Right lung (tissue), 5 donors: ENCODE measurements around the gene RGS6. TPM values are rescaled to one million over a fixed set of nuclear protein-coding genes. Genes with fewer than 3 reads are reported as not detected.

ENCODE experiments used
- DNase-seq, 2 donors: peaks; one replicate each; pipeline ENCODE4 v3.0.0-alpha.2; 2013
- polyA plus RNA-seq, 5 donors: library from polyadenylated mRNA; unstranded; fragments of 120-200 nt; gene quantifications; one replicate each; pipeline versions ENCODE4 v1.2.1 to v1.2.3, GENCODE V29; 2013; ENCODE audit warnings: inconsistent platforms in 1 of 5, low replicate concordance in 1 of 5; ENCODE audit not compliant: insufficient read length in 5 of 5, insufficient read depth in 1 of 5

RGS6 gene
- polyA plus RNA-seq, 5 donors, result 2.8 to 3.1 (median 2.9) TPM

DNA sequence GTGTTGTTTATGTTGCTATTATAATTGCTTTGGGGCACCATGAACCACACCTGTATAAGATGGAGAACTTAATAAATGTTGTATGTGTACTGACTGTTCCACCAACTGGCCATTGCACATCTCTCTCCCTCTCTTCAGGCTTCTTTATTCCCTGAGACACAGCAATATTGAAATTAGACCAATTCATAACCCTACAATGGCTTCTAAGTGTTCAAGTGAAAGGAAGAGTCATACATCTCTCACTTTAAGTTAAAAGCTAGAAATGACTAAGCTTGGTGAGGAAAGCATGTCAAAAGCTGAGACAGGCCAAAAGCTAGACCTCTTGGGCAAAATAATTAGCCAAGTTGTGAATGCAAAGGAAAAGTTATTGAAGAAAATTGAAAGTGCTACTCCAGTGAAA, 373.3 kb downstream of the RGS6 start:
- no peak for DNase-seq

DNA sequence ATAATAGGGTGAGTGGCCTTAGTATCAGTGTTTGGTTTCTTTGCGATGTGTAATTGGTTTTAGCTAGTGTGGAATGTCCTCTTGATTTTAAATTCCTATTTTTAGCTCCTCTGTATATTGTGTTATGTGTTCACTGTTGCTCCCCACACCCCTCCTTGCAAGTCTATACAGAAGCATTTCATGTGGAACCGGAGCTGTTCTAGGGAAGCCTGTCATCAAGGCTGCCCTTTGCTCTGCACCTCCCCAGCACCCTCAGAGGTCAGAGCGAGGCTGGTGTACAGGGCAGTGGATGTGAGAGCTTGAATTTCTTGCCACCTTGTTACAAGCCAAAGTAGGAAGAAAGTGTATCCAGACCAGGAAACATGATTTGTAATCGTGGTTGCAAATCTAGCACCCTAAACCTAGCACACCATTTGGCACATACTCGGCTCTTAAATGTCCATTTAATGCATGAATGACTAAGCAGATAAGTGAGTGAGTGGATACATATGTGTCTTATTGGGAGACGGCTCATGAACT, 376.8 kb downstream of the RGS6 start:
- DNase-seq, result peak in 1 of 2 donors; percentile 23

DNA sequence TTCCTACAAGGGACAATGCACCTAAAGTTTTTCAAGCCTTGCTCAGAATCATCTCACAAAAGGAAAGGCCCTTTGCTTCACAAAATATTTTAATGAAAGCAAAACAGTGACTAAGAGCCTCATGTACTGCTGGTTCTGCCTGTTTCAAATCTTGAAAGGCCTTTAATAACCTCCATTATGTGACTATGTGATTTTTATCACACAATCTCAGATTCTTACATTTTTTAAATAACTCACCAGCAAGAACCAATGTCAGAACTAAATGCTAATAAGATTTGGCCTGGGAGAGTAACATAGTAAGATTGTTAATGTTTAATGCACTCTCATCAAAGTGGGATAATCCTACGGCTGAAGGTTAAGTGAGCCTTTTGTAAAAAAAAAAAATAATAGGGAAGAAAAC, 378.9 kb downstream of the RGS6 start:
- no peak for DNase-seq

DNA sequence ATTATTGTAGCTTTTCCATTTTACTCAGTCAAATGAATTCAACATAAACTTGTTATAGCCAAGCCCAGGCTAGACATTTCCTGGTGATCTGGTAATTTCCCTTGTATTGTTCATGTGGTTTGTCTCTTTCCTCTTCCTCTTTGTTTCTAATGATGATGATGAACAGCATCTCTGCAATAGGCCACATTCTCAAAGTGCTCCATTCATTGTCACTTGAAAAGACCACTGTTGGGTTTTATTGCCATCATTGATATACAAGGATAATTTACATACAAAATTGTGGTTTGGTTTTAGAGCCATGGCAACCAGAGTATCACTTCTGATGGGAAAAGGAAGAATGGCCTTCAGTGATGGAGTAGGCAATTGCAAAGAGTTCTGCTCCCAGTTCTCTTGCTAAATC, 379.3 kb downstream of the RGS6 start:
- no peak for DNase-seq

DNA sequence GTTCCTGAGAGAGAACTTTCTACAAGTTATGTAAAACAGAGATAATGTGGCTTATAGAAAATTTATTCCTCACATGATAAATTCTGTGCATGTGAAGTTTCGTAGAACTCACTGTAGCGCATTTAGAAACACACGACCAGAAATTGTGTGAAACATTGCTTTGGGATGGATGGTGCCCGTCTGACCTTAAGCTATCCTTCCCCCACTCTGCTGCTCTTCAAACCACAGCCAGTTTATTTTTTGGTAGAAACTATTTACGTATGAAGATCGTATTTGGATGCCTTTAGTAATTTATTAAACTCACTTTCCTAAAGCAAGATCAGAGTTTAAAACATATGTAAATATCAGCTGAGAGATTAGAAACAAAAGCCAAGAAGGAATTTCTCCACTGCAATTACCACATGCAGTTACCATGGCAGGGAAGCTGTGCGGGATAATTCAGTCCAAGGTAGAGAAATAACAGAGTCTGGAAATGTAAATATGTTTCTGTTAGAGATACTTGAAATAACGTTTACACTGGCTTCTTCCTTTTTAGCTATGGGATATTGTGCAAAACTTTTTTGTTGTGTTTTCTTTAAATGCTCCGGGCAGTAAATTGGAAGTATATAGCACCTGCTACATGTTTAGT, 382.7 kb downstream of the RGS6 start:
- no peak for DNase-seq

DNA sequence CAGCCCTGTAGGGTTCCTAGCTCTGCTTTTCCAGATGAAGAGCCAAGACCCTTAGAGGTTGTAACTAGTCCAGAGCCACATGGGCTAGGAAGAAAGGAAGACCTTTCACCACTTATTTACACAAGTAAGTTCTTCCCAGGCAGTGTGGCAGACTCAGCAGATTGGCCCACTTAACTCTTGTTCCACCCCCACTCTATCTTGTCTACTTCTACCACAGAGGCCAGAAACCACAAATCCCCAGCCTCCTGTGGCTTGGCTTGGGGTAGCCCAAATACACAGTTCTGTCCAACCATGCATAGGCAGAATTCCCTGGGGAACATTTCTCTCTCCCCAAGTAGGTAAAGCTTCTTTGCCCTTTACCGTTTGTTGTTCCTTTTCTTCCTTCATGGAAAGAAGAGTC, 383.5 kb downstream of the RGS6 start:
- DNase-seq, result no peak

DNA sequence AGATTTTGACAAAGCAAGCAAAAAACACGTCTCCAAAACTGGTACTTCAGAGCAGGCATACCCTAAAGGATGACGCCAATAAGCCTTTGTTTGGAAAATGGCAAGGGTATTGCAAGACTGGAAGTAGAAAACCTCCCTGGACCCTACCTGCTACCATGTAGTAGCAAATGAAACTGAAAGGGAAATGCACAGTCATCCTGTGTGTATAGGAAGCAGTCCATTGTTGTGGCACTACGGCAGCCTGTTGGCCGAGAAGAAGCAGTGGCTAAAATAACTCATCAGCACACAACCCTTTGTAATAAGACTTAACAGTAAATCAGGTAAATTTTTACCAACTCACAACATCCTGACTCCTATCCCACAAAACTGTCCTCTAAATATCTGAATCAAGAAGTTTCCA, 386.4 kb downstream of the RGS6 start:
- no peak for DNase-seq

DNA sequence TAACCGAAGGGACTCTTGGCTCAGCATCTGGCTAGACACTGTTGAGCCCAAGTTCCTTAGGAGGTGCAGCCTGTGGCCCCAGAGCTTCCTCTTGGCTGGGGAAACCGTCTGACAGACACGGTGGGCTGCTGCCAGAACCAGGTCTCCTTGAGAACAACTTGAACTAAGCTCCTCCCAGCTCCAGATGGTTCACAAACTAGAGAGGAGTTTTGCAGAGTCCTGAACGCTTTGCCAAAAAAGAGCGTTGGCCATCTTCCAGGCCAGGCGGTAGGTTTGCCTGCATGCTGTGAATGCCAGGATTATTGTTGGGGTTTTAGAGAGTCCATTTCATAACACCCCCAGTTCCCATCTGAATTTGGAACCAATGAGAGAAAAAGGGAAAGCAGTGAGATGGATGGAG, 399.8 kb downstream of the RGS6 start:
- DNase-seq, result peak; percentile 45 to 47

DNA sequence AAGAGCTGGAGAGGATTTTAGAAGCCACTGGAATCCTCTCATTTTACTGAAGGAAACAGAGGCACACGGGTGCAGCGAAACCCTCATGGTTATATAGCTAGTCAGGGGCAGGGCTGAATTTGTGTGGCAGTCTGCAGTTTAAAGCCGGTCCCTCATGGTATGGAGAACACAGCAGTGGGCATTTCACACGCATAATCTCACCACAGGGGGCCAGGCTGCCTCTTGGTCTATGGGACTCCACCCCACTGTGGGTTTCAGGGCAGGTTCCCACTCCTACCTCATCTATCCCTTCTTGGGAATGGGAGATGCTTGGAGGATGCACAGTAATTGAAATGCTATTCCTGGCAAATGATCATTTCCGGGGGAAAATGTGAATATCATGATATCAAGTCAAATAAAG, 400.6 kb downstream of the RGS6 start:
- no peak for DNase-seq

DNA sequence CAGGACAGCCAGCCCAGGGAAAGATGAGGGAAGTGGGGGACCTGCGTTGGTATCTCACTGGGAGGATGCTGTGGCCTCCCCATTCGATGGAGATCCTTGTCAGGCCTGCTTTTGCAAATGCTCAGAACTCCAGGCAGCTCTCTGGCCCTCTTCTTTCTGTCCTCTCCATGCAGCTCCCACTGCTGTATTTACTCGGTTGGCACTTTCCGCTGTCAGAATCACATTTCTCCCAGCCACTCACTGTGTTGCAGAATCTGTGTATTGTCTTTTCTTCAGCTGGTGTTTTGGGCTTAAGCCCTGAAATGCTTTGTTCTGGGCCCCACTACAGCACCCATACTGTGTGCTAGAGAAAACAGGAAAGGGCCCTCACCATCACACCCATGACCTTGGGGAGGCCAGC, 401.1 kb downstream of the RGS6 start:
- DNase-seq, result peak; percentile 50 to 61

DNA sequence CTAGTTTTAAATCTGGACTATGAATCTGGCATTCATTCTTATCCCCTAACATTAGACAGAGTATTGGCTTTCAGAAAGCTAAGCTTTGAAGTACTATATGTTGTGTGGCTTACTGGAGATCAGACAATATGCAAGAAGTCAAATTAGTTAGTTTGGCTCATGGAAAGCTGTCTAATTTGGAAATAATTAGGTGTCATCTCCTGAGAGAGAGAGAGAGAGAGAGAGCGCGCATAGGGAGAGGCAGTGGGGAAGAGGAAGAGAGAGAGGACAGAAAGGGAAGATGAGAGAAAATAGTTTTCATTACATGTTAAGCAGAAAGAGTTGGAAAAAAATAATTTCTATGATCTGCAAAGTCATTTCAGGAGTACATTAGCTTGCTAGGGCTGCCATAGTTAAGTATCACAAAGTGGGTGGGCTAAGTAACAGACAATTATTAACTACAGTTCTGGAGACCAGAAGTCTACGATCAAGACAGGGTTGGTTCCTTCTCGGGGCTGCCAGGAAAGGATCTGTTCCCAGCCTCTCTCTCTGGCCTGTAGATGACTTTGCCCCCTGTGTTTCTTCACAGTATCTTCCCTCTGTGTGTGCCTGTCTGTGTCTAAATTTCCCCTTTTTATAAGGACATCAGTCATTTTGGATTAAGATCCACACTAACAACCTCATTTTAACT, 404.2 kb downstream of the RGS6 start:
- peak; percentile 68 to 83 for DNase-seq

DNA sequence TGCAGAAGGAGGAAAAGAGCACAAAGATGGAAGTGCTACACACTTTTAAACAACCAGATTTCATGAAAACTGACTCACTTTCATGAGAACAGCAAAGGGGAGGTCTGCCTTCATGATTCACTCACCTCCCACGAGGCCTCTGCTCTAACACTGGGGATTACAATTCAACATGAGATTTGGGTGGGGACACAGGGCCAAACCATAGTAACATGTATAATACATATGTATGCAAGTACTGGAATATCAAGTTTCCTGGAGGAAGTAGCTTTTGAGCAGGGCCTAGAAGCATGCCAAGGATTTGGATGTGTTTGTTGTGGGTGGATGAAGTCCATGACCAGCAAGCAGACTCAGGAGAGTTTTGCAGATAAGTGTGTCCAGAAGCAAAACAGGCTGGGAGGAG, 409.0 kb downstream of the RGS6 start:
- no peak for DNase-seq

DNA sequence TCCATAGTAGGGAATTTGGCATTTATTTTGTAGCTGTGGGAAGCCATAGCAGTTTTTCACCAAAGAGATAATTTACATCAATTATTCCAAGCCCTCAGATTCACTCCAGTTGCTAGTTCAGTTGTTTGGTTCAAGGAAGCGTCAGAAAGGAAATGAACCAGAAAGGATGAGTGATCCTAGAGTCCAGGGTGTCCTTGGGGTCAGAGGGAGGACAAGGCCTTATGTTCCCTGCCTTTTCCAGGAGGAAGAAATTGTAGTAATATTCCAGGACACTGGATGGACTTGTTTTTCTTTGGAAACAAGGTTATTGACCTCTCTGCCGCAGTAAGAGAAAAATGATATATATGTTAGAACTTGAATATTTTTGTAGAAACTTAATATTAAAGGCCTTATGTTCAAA, 409.5 kb downstream of the RGS6 start:
- DNase-seq, result no peak

DNA sequence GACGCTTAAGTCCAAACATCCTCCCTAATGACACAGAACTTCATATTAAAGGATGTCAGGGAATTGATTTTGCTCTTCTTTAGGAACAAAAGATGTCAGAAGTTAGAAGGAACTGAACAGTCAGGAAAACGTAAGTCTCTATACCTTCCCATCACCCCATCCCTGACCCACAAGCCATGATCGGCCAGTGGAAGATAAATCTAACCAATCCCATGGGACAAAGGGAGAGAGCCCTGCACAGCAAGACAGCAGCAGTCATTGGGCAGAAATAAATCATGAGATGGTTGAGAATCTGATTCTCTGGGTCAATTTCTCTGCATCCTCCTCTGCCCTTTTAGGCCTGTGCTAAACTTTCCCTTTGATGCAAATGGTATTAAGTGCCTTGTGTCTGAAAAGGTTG, 414.9 kb downstream of the RGS6 start:
- DNase-seq, result no peak

DNA sequence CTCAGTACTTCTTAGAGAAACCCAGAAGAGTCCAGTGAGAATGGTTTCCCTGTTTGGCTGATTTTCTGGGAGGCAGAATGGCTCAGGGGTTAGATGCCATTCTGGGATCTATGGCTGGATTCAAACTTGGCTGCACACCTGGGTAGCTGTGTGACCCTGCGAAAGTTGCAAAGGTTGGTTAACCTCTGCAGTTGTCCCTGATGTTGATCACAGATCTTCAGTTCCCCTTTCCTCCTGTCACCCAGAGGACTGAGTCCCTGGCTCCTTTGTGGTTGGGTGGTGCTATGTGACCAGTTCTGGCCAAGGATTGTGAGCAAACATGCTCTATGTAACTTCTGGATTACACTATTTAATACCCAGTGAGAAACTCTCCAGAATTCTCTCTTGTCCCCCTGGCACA, 418.0 kb downstream of the RGS6 start:
- DNase-seq, result no peak

DNA sequence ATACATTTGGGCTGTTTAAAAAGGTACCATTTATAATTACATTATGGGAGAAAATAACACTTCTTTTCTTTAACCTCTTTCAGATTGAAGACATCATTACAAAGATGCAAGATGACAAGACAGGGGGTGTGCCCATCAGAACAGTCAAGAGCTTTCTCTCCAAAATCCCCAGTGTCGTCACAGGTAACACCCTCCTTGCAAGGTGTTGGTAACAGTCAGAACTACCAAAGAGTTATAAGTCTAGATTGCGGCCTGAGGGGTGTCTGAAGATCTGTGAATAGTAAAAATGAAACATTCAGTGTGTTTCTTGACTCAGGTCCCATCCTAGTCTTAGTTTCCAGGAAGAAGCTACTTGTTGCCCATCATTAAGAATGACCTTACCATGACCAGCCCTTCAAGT, 419.8 kb downstream of the RGS6 start:
- no peak for DNase-seq

DNA sequence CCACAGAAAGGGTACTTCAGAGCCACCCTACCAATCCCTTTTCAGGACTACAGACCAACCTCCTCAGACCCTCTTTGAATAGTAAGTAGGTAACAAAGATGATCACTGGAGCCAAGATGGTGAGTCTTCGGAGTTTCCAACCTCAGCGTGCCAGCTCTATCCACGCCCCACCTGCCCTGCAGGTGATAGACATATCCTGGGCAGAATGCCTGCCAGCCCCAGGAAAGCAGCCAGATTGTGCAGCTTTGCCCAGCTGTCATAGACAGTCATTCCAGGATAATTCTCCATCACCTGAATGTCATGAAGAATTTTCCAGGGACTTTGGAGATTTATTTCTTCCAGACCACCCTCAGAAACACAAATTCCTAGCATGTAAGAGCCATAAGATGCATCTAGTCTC, 434.4 kb downstream of the RGS6 start:
- DNase-seq, result no peak

DNA sequence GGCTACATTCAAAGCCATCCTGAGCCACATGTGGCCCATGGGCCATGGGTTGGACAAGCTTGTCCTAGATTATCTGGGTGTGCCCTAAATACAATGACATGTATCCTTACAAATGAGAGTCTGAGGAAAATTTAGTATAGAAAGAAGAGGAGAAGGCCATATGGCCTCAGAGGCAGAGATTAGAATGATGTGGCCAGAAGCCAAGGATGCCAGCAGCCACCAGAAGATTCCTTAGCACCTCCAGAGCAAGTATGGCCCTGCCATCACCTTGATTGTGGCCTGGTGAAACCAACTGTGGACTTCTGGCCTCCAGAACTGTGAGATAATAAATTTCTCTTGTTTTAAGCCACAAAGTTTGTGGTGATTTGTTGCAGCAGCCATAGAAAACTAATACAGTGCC, 436.9 kb downstream of the RGS6 start:
- DNase-seq, result no peak

DNA sequence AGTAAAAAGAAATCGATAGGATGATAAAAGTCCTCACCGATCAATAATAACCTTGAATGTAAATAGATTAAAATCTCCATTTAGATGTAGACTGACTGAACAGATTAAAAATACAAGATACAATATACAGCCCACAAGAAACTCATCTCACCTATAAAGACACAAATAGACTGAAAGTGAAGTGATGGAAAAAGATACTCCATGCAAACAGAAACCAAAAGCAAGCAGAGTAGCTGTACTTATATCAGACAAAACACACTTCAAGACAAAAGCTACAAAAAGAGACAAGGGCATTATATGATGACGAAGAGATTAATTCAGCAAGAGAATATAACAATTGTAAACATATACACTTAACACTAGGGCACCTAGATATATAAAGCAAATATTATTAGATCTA, 444.8 kb downstream of the RGS6 start:
- no peak for DNase-seq

DNA sequence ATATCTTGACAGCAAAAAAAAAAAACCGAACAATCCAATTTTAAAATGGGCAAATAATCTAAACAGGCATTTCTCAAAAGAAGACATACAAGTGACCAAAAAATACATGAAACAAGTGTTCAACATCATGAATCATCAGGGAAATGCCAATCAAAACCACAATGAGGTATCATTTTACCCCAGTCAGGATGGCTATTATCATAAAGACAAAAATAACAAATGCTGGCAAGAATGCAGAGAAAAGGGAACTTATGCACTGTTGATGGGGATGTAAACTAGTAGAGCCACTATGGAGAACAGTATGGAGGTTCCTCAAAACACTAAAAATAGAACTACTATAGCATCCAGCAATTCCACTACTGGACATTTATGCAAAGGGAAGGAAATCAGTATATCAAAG, 448.2 kb downstream of the RGS6 start:
- no peak for DNase-seq

DNA sequence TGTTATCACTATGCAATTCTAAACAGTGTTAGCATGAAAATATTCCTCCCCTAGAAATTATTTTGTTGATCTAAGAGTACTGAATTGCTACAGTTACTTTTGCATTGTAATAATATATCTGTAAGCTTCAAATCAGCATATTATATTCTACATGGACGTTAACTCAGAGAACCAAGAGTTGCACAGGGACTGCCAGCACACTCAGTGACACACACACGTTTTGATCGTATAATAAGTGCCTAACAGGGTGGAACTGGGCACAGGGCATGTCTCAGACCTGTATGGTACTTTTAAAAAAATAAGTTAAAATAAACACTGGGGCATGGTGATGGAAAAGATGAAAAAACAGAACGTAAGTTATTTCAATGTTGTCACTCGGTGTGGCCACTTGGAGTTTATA, 451.6 kb downstream of the RGS6 start:
- DNase-seq, result no peak

DNA sequence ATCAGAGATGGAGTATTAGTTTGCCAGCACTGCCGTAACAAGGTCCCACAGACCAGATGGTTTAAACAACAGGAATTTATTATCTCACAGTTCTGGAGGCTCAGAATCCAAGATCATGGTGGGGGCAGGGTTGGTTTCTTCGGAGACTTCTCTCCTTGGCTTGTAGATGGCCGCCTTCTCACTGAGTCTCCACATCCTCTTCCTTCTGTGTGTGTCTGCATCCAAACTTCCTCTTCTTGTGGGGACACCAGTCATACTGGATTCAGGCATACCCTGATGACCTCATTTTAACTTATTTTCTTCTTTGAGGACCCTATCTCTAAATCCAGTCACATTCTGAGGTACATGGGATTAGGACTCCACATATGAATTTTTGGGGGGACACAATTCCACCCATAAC, 455.5 kb downstream of the RGS6 start:
- no peak for DNase-seq

DNA sequence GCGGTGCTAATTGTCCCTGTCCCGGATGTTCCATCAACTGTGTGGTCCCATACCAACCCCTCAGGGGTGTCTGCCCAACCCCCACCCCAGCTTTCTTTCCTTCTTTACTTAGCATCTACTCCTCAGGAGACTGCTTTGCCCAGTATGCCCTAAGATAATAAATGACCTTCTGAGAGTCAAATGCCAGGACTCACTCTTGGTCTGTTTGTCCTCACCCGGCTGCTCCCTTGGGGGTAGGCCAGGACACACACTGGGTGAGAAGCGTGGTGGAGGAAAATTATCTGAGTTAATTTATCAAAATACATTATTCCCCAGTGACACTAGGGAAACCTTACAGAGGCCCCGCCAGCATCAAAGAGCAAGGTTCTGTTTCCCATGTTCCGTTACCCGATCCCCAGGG, 457.0 kb downstream of the RGS6 start:
- DNase-seq, result no peak

DNA sequence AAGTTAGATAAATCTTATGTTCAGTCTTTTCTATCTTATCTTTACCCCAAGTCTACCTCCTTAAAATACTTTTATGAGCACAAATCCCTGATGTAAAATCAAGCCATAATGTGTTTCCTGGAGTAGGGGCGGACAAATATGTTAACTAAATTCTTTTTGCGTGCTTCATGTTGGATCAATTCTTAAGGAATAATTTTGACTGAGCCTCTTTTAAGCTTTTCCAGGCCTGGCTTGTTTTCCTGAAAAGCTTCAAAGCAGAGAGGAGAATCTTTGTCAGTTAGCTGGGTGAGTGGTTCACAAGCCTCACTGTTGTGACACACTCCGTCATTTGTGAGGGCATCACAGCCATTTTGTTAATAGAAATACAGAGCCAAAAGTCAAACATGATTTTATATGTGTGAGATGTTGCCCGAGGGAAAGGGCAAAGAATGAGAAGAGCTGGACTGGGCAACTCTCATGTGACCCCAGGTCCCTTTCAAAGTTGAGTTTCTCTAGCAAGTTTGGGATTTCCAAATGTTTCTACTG, 468.9 kb downstream of the RGS6 start:
- no peak for DNase-seq
